HG03558 (cell line): ENCODE measurements around the gene GGA2.
"Not testable (repeated sequence)": the region's sequence is repeated elsewhere in the genome, so short reads cannot be mapped to it uniquely, and the experiment has no call there.

Experiments
- ATAC-seq: cut with Tn5 transposase; IDR thresholded peaks from one replicate; pipeline ENCODE4 v1.9.1; 2021; ENCODE audit warnings: moderate number of reproducible peaks; ENCODE audit not compliant: unreplicated experiment; ENCODE audit errors: extremely low read depth

Gene GGA2, protein sequence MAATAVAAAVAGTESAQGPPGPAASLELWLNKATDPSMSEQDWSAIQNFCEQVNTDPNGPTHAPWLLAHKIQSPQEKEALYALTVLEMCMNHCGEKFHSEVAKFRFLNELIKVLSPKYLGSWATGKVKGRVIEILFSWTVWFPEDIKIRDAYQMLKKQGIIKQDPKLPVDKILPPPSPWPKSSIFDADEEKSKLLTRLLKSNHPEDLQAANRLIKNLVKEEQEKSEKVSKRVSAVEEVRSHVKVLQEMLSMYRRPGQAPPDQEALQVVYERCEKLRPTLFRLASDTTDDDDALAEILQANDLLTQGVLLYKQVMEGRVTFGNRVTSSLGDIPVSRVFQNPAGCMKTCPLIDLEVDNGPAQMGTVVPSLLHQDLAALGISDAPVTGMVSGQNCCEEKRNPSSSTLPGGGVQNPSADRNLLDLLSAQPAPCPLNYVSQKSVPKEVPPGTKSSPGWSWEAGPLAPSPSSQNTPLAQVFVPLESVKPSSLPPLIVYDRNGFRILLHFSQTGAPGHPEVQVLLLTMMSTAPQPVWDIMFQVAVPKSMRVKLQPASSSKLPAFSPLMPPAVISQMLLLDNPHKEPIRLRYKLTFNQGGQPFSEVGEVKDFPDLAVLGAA

GRCh38 chr16:23510164-23510914, at the start of gene GGA2:
TSS of gene GGA2 (minus strand) at chr16:23510494. CDS start at chr16:23510411, 83 bp downstream.
- no peak for ATAC-seq

DNA sequence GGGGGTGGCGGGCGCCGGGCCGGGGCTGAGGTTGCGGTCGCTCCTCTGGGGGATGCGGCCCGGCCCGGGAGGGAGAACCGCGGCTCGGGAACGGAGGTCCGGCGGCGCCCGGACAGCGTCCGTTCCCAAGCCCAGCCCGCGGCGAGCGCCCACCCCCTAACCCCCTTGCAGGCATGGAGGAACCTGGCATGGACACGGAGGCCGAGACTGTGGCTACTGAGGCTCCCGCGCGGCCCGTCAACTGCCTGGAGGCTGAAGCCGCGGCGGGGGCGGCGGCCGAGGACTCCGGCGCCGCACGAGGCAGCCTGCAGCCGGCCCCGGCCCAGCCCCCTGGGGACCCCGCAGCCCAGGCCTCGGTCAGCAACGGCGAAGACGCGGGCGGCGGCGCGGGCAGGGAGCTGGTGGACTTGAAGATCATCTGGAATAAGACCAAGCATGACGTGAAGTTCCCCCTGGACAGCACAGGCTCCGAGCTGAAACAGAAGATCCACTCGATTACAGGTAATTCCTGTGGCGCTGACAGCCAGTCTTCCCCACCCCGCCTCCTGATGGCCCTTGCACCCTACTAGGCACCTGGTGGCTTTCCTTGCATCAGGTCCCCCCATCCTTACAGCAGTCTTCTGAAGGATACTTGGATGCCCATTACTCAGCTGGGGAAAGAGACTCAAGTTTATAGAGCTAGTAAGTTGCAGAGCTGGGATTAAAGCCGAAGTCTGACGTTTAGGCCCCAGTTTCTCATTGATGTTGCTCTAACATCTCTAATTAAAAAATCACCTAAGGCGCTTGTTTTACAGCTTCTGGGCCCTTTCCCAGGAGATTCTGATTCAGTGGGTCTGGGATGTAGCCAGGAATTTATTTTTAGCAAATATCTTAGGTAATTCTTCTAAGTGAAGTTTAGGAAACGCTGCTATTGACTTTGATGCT, 47.7 kb upstream of the GGA2 start:
- ATAC-seq, result no peak

- ATAC-seq, result peak; percentile 77
Measured at GRCh38 chr16:23556881-23557778, 46.8 kb upstream of the GGA2 start, which contains the start of the genes EARS2 and UBFD1. TSS of gene EARS2 (minus strand) at chr16:23557350. CDS start at chr16:23557343, 7 bp downstream. TSS of gene UBFD1 (plus strand) at chr16:23557727. CDS start at chr16:23557743, 16 bp downstream.

DNA sequence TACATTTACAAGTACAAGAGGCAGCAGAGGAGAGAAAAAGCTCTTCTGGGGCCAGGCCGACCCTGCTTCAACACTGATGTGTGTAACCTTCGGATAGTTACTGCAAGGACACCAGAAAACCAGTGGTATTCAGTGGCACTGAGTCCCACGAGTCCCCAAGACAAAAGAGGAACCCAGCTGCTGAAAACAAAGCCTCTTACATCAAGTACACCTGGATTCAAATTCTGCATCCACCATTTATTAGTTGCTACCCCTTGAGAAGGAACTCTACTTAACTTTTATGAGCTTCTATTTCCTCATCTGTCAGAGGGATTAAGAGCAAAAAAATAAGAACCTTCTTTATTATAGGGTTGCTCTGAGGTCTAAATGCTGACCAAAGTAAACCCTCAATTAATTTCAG, 44.2 kb upstream of the GGA2 start:
- ATAC-seq, result no peak

- ATAC-seq, result no peak
Measured at GRCh38 chr16:23552161-23552560, 41.9 kb upstream of the GGA2 start.

- ATAC-seq, result no peak
Measured at GRCh38 chr16:23549938-23550337, 39.6 kb upstream of the GGA2 start.

DNA sequence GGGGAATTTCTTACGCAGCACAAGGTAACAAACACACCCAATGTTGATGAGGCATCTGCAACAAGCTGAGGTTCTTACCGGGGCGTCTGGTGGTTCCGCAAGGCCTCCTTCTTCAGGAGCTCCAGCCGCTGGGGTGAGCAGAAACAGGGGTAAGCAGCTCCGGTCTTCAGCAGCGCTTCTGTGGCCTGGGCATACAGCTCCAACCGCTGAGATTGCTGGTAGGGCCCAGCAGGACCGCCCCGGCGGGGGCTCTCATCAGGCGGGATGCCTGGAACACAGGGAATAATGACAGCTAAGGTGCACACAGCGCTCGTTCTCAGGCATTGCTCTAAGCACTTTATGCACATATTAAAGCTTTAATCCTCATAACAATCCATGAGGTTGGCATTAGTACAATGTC, 34.1 kb upstream of the GGA2 start:
- ATAC-seq, result no peak

DNA sequence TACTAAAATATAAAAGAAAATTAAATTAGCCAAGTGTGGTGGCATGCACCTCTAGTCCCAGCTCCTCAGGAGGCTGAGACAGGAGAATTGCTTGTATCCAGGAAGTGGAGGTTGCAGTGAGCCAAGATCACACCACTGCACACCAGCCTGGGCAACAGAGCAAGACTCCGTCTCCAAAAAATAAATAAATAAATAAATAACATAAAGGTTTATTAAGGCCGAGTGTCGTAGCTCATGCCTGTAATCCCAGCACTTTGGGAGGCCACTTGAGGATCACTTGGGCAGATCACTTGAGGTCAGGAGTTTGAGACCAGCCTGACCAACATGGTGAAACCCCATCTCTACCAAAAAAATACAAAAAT, 30.5 kb upstream of the GGA2 start:
- ATAC-seq, result not testable (repeated sequence)

DNA sequence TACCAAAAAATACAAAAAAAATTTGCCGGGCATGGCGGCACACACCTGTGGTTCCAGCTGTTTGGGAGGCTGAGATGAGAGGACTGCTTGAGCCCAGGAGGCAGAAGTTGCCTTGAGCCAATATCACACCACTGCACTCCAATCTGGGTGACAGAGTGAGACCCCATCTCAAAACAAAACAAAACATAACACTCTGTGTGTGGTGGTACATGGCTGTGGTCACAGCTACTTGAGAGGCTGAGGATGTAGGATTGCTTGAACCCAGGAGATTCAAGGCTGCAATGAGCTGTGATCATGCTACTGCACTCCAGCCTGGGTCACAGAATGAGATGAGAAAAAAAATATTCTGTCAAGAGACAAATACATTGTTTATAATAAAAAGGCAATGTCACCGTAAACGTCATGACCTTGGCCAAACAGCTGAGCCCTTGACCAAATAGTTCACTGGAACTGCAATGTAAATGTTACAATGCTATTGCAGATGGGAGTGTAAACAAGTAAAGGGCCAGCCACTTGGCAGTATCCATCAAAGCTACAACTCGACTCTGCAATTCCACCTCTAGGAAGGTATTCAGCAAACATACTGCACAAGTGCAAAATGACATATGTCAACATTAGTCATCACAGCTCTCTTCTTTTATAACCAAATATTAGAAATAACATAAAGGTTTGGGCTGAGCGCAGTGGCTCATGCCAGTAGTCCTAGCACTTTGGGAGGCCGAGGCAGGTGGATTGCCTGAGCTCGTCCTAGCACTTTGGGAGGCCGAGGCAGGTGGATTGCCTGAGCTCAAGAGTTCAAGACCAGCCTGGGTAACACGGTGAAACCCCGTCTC, 29.9 kb upstream of the GGA2 start:
- ATAC-seq, result no peak

DNA sequence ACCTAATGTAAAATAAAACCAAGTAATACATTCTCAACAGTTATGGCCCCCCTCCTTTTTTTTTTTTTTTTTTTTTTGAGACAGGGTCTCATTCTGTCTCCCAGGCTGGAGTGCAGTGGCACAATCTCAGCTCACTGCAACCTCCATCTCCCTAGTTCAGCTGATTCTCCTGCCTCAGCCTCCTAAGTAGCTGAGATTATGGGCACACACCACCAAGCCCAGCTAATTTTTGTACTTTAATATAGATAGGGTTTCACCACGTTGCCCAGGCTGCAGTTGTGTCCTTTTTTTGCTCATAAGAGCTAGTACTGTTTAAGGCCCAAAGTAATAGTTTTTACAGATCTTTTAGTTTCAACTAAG, 28.6 kb upstream of the GGA2 start:
- ATAC-seq, result no peak

- ATAC-seq, result no peak
Measured at GRCh38 chr16:23537390-23537789, 27.1 kb upstream of the GGA2 start.

- no peak for ATAC-seq
Measured at GRCh38 chr16:23535901-23536300, 25.6 kb upstream of the GGA2 start.

DNA sequence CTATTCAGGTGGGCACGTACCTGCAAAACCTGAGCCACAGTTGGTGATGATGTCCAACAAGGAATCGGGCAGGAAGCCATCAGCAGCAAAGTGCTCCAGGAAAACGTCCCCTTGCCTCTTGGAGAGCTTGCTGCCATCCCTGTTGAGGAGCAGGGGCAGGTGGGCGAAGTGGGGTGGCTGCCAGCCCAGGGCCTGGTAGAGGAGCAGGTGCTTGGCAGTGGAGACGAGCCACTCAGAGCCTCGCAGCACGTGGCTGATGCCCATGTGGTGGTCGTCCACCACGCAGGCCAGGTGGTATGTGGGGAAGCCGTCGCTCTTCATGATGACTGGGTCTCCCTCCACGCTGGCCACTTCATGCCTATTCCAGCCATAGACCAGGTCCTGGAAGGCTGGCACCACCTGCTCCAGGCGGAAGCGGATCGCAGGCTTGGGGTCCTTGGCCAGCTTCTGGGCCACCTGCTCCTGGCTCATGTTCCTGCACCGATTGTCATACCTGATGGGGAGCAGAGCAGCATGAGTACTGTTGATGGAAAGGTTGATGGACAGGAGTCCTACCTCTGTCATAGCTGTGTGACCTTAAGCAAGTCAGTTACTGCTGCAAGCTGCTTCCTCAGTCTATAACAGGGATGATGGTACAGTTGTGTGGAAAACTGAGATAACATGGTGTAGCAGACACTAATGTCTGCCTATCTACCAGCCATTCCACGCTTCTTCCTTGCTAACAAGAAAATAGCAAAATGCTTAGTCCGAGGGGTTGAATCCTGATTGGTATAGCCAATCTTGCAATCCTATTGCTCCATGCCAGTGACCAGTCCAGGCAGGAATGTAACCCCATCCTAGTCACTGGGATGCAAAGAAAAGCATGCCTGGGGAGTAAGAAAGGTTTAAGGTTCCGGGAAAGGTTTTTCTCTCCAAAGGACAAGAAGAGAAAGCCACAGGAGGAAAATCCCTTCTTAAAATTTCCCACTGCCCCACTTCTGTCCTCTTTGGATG, 24.9 kb upstream of the GGA2 start:
- no peak for ATAC-seq

DNA sequence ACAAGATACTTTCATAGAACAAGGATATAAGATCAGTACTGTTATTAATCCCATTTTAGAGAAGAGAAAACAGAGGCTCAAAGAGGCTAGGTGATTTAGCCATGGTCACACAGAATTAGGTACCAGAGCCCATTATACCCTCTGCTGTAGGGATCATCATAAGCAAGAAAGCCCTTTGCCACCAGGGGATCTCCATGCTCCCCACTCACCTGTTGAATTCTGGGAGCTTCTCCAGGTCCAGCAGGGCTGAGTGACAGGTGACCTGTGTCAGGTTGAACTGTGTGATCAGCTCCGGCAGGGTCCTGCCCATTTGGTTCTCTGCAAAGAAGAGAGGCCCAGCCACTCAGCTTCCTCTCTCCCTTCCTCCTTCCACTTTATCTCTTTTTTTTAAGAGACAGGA, 22.2 kb upstream of the GGA2 start:
- no peak for ATAC-seq

DNA sequence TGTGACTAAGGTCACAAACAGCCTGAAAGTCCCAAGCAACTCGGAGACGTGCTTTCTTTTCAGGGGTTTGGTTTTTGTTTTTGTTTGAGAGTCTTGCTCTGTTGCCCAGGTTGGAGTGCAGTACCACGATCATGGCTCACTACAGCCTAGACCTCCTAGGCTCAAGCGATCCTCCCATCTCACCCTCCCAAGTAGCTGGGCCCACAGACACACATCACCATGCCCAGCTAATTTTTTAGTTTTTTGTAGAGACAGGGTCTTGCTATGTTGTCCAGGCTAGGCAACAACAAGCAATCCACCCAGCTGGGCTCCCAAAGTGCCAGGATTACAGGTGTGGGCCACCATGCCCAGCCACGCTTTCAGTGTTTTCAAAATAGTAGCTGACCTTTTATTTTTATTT, 19.8 kb upstream of the GGA2 start:
- ATAC-seq, result no peak

DNA sequence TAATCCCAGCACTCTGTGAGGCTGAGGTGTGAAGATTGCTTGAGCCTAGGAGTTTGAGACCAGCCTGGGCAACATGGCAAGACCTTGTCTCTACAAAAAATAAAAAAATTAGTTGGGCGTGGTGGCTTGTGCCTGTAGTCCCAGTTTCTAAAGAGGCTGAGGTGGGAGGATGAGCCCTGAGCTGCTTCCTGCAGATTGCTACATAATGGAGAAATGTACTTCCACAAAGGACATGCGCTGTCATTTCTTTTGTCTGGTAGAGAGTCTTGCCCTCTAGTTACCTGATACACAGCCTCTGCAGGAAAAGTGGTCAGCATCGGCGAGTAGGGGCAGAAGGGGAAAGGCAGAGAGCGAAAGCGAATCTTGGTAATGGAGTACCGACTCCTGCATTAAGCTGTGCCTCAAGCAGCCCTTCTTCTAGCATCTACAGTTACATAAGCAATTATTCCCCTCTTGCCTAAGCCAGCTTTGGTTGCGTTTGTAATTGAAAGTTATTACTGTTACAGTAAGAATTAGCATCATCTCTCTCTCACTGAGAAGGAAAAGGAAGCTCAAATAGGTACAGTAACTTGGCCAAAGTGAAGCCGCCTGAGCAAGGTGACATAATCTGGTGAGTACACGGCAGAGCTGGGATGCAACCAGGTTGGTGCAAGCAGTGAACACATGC, 18.5 kb upstream of the GGA2 start:
- no peak for ATAC-seq
